HG03442 (cell line): ENCODE data around the gene ACBD6.

Experiments used
- ATAC-seq: cut with Tn5 transposase; IDR thresholded peaks from one replicate; pipeline ENCODE4 v1.9.1; 2021; ENCODE audit warnings: mild to moderate bottlenecking, moderate library complexity; ENCODE audit not compliant: unreplicated experiment

Gene ACBD6

GRCh38 chr1:180273066-180273465, 229.3 kb downstream of the ACBD6 start:
- ATAC-seq, result no peak

- no peak for ATAC-seq
These were observed 230.0 kb downstream of the ACBD6 start for GRCh38 chr1:180272395-180272794.

- no peak for ATAC-seq
These were observed 230.8 kb downstream of the ACBD6 start for GRCh38 chr1:180271272-180272255.

DNA sequence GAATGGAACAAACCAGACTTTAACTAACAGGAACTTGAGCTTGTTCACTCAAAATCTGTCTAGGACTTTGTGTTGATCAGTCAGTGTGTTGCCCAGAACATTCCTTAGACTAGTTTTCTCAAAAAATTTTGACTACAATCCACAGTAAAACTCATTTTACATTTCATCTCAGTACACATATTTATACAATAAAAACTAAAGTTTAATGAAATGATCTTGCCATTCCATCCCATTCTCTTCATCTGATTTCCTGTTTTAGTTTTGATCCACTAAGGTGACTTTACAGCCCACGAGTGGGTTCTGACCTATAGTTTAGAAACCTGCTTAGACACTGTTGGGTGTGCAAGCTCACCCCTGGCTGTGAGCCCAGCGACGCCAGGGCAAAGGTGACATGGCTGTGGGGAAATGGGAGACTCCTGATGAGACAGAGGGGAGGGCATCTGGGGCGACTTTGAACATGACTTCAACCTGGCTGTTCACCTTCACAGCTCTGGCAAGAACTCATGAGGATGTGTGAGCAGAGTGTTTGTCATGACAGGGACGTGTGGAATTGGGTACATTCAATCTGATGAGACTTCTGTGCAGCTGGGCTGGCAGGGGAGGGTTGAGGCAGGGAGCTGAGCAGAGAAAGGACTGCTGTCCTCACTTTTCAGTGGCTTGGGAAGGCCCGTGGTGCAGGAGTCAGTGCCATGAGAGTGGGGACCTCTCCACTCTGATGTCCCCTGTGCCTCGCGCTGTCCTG, 231.7 kb downstream of the ACBD6 start:
- no peak for ATAC-seq

GRCh38 chr1:180269645-180270529, 232.5 kb downstream of the ACBD6 start:
- no peak for ATAC-seq

DNA sequence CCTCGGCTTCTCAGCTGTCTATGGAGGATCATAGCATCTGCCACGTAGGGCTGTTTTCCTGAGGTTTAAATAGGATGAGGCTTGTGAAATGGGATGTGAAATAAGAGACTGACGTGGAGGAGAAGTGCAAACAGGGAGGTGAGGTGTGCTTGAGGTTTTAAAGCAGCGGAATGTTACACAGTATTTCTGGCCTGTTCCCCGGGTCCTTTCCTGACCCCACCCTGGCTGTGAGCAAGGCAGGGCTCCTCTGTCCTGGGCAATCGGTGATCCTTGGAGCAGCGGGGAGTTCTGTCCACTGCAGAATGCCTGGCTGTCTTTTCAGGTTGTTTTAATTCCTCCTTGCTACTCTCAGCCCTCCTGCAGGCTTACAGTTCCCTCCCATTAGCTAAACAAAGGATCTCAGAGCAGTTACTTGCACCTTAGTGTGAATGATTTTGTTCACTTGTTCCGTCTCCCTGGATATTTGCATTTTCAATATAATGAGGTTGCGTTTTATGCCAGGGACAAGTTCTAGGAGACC, 233.8 kb downstream of the ACBD6 start:
- ATAC-seq, result no peak

- ATAC-seq, result no peak
These were observed 234.4 kb downstream of the ACBD6 start for GRCh38 chr1:180267761-180268555.

DNA sequence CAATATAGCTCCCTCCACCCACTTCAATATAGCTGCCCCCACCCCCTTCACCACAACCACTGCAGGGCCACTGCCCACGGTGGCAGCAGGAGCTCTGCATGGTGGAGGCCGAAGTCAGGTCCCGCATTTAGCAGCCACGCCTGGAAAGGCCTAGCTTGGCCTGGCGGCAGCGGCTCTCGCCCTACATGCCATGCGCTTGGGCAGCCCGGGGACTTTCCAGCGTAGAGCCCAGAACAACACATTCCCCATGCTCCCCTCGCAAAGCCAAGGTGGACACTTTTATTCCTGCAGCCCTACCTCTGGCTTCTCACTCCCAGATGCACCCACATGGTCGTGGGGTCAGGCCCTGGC, 235.2 kb downstream of the ACBD6 start:
- no peak for ATAC-seq

GRCh38 chr1:180266275-180267210, 235.8 kb downstream of the ACBD6 start:
- no peak for ATAC-seq

GRCh38 chr1:180265871-180266270, 236.5 kb downstream of the ACBD6 start:
- ATAC-seq, result no peak

DNA sequence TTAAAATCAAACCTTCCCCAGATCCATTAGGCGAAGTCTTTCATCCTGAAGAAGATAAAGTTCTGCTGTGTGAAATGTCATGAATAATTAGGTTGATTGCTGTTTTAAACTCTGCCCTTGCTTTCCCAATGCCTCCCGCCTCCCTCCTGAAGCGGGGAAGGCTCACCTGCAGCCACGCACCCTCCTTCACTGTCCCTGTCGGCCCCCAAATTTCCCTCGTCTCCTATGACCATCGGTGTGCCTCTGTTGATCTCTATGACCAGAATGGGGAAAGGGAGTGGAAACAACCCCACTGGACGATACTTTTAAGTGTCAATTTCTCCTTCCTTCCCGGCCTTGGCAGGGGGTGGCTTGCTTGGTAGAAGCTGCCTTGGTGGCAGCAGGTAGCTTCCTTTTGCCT, 237.2 kb downstream of the ACBD6 start:
- ATAC-seq, result no peak

DNA sequence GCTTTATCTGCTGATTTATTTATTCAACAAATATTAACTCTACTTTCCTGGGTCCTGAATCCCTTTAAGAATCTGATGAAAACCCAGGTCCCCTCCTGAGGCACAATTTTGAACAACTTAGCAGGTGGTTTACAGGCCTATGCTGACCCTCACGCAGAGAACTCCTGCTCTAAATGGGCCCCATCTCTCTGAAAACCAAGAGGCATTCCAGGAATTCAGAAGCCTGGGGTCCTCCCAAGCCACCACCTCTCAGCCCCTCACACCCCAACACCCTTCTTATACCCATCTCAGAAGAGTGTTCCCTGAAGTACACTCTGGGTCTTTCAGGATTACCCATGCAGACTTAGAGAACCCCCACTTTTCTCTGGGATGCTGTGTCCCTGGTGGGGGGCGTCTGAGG, 237.8 kb downstream of the ACBD6 start:
- no peak for ATAC-seq

DNA sequence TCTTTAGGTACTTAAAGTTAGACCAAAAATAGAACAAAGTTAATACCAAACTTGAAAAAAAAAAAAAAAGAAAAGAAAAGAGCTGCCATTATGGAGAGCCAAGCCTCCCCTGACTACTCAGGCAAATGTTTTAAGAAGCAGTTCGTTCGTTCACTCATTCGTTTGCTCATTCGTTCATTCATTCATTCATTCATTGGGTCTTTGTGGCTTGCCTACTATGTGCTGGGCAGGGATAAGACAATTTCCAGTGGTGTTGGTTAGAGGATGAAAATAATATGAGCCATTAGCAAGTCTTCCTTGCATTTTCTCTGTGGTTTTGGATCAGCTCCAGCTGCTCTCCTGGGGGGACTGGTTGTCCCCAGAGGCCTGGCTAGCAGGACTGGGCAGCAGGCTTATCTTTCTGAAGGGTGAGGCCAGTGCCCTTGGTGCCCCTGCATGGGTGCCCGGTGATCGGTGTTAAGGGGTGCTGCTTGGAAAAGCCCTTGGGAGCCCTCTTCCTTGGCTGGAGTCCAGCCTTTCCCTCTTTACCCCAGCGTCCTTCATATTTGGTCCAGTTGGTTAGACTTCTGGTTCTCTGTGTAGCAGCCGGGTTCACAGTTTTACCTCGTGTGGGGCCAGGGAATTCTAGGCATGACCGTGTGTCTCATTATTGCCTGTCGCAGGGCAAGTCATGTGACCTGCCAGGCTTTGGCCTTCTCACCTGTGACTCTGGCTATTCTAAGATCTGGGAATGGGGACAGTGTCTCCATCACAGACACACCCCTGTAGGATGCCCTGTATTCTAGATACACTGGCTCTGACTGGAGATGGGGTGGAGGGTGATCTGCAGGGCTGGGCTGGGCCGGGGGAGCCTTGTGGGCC, 239.5 kb downstream of the ACBD6 start:
- ATAC-seq, result no peak

DNA sequence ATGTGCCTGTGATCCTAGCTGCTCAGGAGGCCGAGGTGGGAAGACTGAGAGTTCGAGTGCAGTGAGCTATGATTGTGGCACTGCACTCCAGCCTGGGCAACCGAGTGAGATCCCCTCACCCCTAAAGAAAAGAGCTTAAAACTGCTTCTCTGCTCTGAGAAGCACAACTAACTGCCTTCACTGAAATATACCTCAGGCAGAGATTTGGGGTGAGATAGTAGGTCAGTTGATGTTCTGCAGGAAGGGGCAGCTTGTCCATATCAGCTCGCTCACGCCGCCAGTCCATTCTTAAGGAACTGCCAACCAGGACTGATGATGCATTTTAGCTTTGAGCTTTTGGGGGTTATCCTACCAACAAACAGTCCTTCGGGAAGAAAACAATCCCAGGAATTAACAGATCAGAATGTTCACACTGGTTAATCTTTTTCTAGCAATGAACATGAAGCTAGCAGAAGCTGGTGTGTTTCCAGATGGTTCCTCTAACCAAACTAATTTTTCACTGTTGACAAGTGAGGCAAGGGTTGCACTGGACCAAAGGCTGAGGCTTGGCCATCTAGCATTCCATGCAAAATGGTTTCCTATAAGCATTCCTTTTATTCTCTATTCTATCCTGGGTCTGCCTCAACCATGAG, 240.7 kb downstream of the ACBD6 start:
- no peak for ATAC-seq

DNA sequence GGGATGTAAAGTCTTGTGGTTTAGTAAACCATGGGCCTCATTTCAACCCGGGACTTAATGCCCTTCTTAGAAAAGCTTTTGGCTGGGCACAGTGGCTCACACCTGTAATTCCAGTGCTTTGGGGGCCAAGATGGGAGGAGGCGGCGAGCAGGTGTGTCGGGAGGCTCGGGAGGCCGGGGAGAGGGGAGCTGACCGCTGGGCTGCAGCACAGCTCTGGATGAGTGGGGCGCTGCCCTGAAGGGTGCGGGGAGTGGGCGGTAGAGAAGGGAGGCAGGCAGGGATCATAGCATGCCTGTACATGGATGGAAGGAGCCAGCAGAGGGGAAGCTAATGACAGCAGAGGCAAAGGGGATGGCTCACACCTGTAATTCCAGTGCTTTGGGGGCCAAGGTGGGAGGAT, 241.3 kb downstream of the ACBD6 start:
- no peak for ATAC-seq

- no peak for ATAC-seq
These were observed 241.8 kb downstream of the ACBD6 start for GRCh38 chr1:180260541-180260940.
